SU-DHL-6 (cell line): ENCODE data around the gene LHFPL6.

Source experiments
- H2AFZ ChIP-seq: fragments of 200-600 bp; sonication (generic); 2 replicates; pipeline ENCODE4 v1.6.1; 2014; ENCODE audit warnings: low read depth, mild to moderate bottlenecking, moderate library complexity, mixed read lengths, antibody characterized with exemption, low read length; ENCODE audit not compliant: severe bottlenecking
- H3F3A ChIP-seq: fragments of 200-600 bp; shearing (Covaris generic); 2 replicates; pipeline ENCODE4 v1.6.0; 2016; ENCODE audit warnings: antibody characterized with exemption, mild to moderate bottlenecking; ENCODE audit not compliant: insufficient read depth
- H3K27ac ChIP-seq: fragments of 200-600 bp; sonication (generic); 2 replicates; pipeline ENCODE4 v1.5.1; 2016; ENCODE audit warnings: low read depth, mild to moderate bottlenecking, low read length, moderate library complexity, mixed read lengths
- H3K27me3 ChIP-seq: fragments of 200-600 bp; sonication (generic), shearing (Covaris generic); 2 replicates; pipeline ENCODE4 v1.6.0; 2014; ENCODE audit warnings: mild to moderate bottlenecking, low read length
- H3K36me3 ChIP-seq: fragments of 200-600 bp; sonication (generic); 2 replicates; pipeline ENCODE4 v1.6.1; 2014; ENCODE audit warnings: mild to moderate bottlenecking, low read length, mixed read lengths
- H3K4me2 ChIP-seq: fragments of 300-600, 200-600 bp; shearing (Covaris generic), sonication (generic); 2 replicates; pipeline ENCODE4 v1.6.0; 2014; ENCODE audit warnings: low read length, low read depth, mild to moderate bottlenecking; ENCODE audit not compliant: poor library complexity, severe bottlenecking
- H3K4me3 ChIP-seq: fragments of 200-600 bp; sonication (generic); 2 replicates; pipeline ENCODE4 v1.5.1; 2014; ENCODE audit warnings: antibody characterized with exemption, low read length, mild to moderate bottlenecking, mixed read lengths; ENCODE audit not compliant: insufficient read depth, poor library complexity, severe bottlenecking
- H3K79me2 ChIP-seq: fragments of 200-600 bp; sonication (generic); 2 replicates; pipeline ENCODE4 v1.6.1; 2014; ENCODE audit warnings: mild to moderate bottlenecking, low read length, moderate library complexity; ENCODE audit not compliant: insufficient read depth
- H3K9ac ChIP-seq: fragments of 200-600 bp; sonication (generic); 2 replicates; pipeline ENCODE4 v1.7.0; 2014; ENCODE audit warnings: mild to moderate bottlenecking, low read length
- H3K9me2 ChIP-seq: fragments of 200-600 bp; sonication (generic); replicated peaks from 2 replicates; pipeline ENCODE4 v1.6.1; 2014; ENCODE audit warnings: low read length; ENCODE audit not compliant: insufficient read depth
- H3K9me3 ChIP-seq: fragments of 200-600 bp; sonication (generic); 2 replicates; pipeline ENCODE4 v1.6.1; 2014; ENCODE audit warnings: low read length, mixed read lengths; ENCODE audit not compliant: insufficient read depth
- H4K20me1 ChIP-seq: fragments of 200-600 bp; sonication (generic); 2 replicates; pipeline ENCODE4 v1.6.1; 2014; ENCODE audit warnings: low read depth, mild to moderate bottlenecking, antibody characterized with exemption, low read length, moderate library complexity, mixed read lengths
- EZH2phosphoT487 ChIP-seq: fragments of 200-600 bp; sonication (generic), shearing (Covaris generic); conservative IDR thresholded peaks from 2 replicates; pipeline ENCODE4 v1.6.1; 2018; ENCODE audit warnings: mild to moderate bottlenecking, antibody characterized with exemption, low read length, moderate library complexity, mixed read lengths
- TF ChIP-seq, protein P1 (sequence below): fragments of 200-600 bp; sonication (generic); IDR thresholded peaks from one replicate; pipeline ENCODE4 v1.5.1; 2017; ENCODE audit warnings: antibody characterized with exemption, mild to moderate bottlenecking, low read length, moderate library complexity; ENCODE audit not compliant: insufficient read depth, poor library complexity, severe bottlenecking

Gene LHFPL6

GRCh38 chr13:39407786-39408185 is 195.2 kb downstream of the LHFPL6 start:
- no peak overlapping the region for H3K27ac ChIP-seq
- no peaks in the 10 kb centered on the region for H3K27me3 ChIP-seq
- no peaks in the 10 kb centered on the region for H3F3A ChIP-seq
- no peak overlapping the region for H3K9ac ChIP-seq
- H3K79me2 ChIP-seq = no peaks in the 10 kb centered on the region
- no peaks in the 10 kb centered on the region for H3K36me3 ChIP-seq
- H4K20me1 ChIP-seq = no peaks in the 10 kb centered on the region
- no peak overlapping the region for H3K4me3 ChIP-seq
- H3K9me2 ChIP-seq = no peaks in the 10 kb centered on the region
- TF ChIP-seq, protein P1, sequence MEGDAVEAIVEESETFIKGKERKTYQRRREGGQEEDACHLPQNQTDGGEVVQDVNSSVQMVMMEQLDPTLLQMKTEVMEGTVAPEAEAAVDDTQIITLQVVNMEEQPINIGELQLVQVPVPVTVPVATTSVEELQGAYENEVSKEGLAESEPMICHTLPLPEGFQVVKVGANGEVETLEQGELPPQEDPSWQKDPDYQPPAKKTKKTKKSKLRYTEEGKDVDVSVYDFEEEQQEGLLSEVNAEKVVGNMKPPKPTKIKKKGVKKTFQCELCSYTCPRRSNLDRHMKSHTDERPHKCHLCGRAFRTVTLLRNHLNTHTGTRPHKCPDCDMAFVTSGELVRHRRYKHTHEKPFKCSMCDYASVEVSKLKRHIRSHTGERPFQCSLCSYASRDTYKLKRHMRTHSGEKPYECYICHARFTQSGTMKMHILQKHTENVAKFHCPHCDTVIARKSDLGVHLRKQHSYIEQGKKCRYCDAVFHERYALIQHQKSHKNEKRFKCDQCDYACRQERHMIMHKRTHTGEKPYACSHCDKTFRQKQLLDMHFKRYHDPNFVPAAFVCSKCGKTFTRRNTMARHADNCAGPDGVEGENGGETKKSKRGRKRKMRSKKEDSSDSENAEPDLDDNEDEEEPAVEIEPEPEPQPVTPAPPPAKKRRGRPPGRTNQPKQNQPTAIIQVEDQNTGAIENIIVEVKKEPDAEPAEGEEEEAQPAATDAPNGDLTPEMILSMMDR = no peak
- H3K9me3 ChIP-seq = no peaks in the 10 kb centered on the region
- H3K4me2 ChIP-seq = no peak overlapping the region
- H2AFZ ChIP-seq = no peak overlapping the region

DNA sequence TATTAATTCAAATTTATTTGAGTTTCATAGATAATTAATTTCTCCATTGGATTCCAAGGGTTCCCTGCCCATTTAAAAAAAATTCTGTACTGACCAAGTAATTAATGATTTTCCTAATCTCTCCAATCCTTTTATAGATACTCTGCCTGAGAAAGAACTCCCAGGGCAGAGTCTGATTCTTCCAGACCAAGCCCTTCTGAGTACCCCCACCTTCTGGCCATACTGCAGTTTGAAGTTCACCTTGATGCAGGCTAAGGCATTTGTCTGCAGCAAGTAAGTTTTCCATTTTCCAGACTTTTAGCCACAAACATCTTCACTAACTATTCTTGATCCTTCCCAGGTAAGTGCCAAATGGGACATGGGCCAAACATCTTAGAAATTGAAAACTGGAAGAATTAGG is 195.9 kb downstream of the LHFPL6 start:
- H2AFZ ChIP-seq = no peak overlapping the region
- TF ChIP-seq EZH2phosphoT487 = no peak
- TF ChIP-seq, protein P1 = no peak
- H3K4me3 ChIP-seq = no peak overlapping the region
- H3K9me3 ChIP-seq = no peaks in the 10 kb centered on the region
- H3K36me3 ChIP-seq = no peaks in the 10 kb centered on the region
- H3K4me2 ChIP-seq = no peak overlapping the region
- H3F3A ChIP-seq = no peaks in the 10 kb centered on the region
- no peaks in the 10 kb centered on the region for H4K20me1 ChIP-seq
- H3K27me3 ChIP-seq = no peaks in the 10 kb centered on the region
- no peaks in the 10 kb centered on the region for H3K9me2 ChIP-seq
- H3K9ac ChIP-seq = no peak overlapping the region
- H3K27ac ChIP-seq = no peak overlapping the region
- H3K79me2 ChIP-seq = no peaks in the 10 kb centered on the region

GRCh38 chr13:39406688-39407087 is 196.3 kb downstream of the LHFPL6 start:
- H3K36me3 ChIP-seq = no peaks in the 10 kb centered on the region
- H3K27me3 ChIP-seq = no peaks in the 10 kb centered on the region
- no peaks in the 10 kb centered on the region for H3K79me2 ChIP-seq
- H3K4me3 ChIP-seq = no peak overlapping the region
- no peaks in the 10 kb centered on the region for H4K20me1 ChIP-seq
- TF ChIP-seq, protein P1 = no peak
- TF ChIP-seq EZH2phosphoT487 = no peak
- H2AFZ ChIP-seq = no peak overlapping the region
- H3F3A ChIP-seq = no peaks in the 10 kb centered on the region
- no peaks in the 10 kb centered on the region for H3K9me3 ChIP-seq
- no peak overlapping the region for H3K9ac ChIP-seq
- H3K4me2 ChIP-seq = no peak overlapping the region
- H3K27ac ChIP-seq = no peak overlapping the region
- no peaks in the 10 kb centered on the region for H3K9me2 ChIP-seq
